ENCODE results near the gene EPN1.

- no peak for TF ChIP-seq EP300 (IDR thresholded peaks at IDR 0.05)
- TF ChIP-seq CTCF (IDR thresholded peaks at IDR 0.05): no peak
- no peak for TF ChIP-seq POLR2A (IDR thresholded peaks at IDR 0.05)
- no peak for TF ChIP-seq POLR2AphosphoS5 (IDR thresholded peaks at IDR 0.05)
Measured at GRCh38 chr19:55644191-55644833, 30.7 kb upstream of the EPN1 start.
